22Rv1 (cell line): ENCODE data around the gene ANAPC16.

Source experiments
- CTCF ChIP-seq: fragments of 450-650 bp; IDR thresholded peaks from 2 replicates; pipeline ENCODE4 v1.5.1; 2017; ENCODE audit warnings: mild to moderate bottlenecking
- ZFX ChIP-seq: fragments of 450-650 bp; IDR thresholded peaks from 2 replicates; pipeline ENCODE4 v1.6.1; 2017; ENCODE audit warnings: antibody characterized with exemption, borderline replicate concordance

GRCh38 chr10:72201293-72201692 is 14.5 kb upstream of the ANAPC16 start:
- TF ChIP-seq CTCF (no peak), ZFX (no peak)
